Measurements from ENCODE around the gene CEP43. TPM values are rescaled to one million over a fixed set of nuclear protein-coding genes. Genes with fewer than 3 reads are reported as not detected.

CEP43 gene
- total RNA-seq, 1 experiment from 2014 or later, result 25.1 TPM

- H3K36me3 Mint-ChIP-seq, result peaks cover 27% of the 10 kb centered on the region
- peaks cover 17% of the 10 kb centered on the region for H3K27me3 Mint-ChIP-seq (ENCODE audit: low read depth)
- H3K4me1 Mint-ChIP-seq, result peaks cover 8% of the 10 kb centered on the region
- POLR2A ChIA-PET, result no interaction called here
- no peak overlapping the region for H3K4me3 Mint-ChIP-seq
- peaks cover 11% of the 10 kb centered on the region for H3K9me3 Mint-ChIP-seq
- no peak for DNase-seq (ENCODE audit: low spot score)
- no peak for ATAC-seq
- no peak overlapping the region for H3K27ac Mint-ChIP-seq
- CTCF ChIA-PET, result interaction anchor here (1.7 to 2.8 kb wide), 2 partner anchors 12 to 203 kb away, joined by 8 read pairs; no protein-coding TSS in a partner anchor
- no peak for TF ChIP-seq ERG (CRISPR knock-in tag; IDR thresholded peaks at IDR 0.05)
- TF ChIP-seq PREB (CRISPR knock-in tag; IDR thresholded peaks at IDR 0.05; ENCODE audit: borderline replicate concordance), result no peak
- no peak for TF ChIP-seq ARID4B (CRISPR knock-in tag; IDR thresholded peaks at IDR 0.05; ENCODE audit: borderline replicate concordance)
- no peak for TF ChIP-seq ESRRA (CRISPR knock-in tag; IDR thresholded peaks at IDR 0.05; ENCODE audit: borderline replicate concordance)
- no peak for TF ChIP-seq PRDM15 (CRISPR knock-in tag; IDR thresholded peaks at IDR 0.05)
- TF ChIP-seq AFF4 (CRISPR knock-in tag; IDR thresholded peaks at IDR 0.05; ENCODE audit: borderline replicate concordance), result no peak
- TF ChIP-seq FOXJ3 (CRISPR knock-in tag; IDR thresholded peaks at IDR 0.05; ENCODE audit: borderline replicate concordance), result no peak
- no peak for TF ChIP-seq ATF6 (CRISPR knock-in tag; IDR thresholded peaks at IDR 0.05)
- TF ChIP-seq ZNF425 (CRISPR knock-in tag; conservative IDR thresholded peaks at IDR 0.05), result no peak
- TF ChIP-seq E2F1 (CRISPR knock-in tag; IDR thresholded peaks at IDR 0.05), result no peak
Observed at GRCh38 chr6:166977621-166978525, 21.3 kb upstream of the CEP43 start.
